NB4 (cell line): ENCODE results near the gene DPPA2.

ENCODE experiments used
- DNase-seq: peaks from one replicate; pipeline ENCODE4 v3.0.0; 2010; ENCODE audit warnings: low read depth
- H3K4me3 ChIP-seq: one replicate; pipeline ENCODE4 v1.5.1; 2011; ENCODE audit warnings: mild to moderate bottlenecking, low read depth, low read length, moderate library complexity
- MYC ChIP-seq: IDR thresholded peaks from 2 replicates; pipeline ENCODE4 v1.6.1; 2011; ENCODE audit warnings: low read depth, low read length
- POLR2A ChIP-seq: IDR thresholded peaks from 2 replicates; pipeline ENCODE4 v1.6.1; 2011; ENCODE audit warnings: mild to moderate bottlenecking; ENCODE audit not compliant: insufficient read length; ENCODE audit errors: extremely low read depth
- TF ChIP-seq, protein P1 (sequence below): IDR thresholded peaks from 2 replicates; pipeline ENCODE4 v1.6.1; 2011; ENCODE audit warnings: low read depth, low read length
- TF ChIP-seq, protein P2 (sequence below): IDR thresholded peaks from one replicate; pipeline ENCODE4 v1.5.1; 2012; ENCODE audit warnings: low read depth, low read length

DPPA2 gene

DNA sequence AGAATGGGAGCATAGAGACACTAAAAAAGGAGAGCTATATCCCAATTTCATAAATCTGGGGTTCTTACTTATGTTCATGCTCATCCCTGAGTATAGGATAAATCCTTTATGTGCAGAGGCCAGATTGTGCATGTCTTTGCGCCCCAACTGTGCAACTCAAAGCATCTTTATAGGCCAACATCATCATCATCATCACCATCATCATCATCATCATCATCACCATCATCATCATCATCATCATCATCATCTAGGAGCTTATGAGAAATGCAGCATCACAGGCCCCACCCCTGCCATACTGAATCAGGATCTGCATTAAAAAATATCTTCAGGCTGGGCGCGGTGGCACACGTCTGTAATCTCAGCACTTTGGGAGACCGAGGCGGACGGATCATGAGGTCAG is 45.5 kb downstream of the DPPA2 start:
- H3K4me3 ChIP-seq, result no peak overlapping the region
- no peak for DNase-seq
- TF ChIP-seq POLR2A (no peak), MYC (no peak)
- TF ChIP-seq, protein P1, sequence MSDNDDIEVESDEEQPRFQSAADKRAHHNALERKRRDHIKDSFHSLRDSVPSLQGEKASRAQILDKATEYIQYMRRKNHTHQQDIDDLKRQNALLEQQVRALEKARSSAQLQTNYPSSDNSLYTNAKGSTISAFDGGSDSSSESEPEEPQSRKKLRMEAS, result no peak
- TF ChIP-seq, protein P2, sequence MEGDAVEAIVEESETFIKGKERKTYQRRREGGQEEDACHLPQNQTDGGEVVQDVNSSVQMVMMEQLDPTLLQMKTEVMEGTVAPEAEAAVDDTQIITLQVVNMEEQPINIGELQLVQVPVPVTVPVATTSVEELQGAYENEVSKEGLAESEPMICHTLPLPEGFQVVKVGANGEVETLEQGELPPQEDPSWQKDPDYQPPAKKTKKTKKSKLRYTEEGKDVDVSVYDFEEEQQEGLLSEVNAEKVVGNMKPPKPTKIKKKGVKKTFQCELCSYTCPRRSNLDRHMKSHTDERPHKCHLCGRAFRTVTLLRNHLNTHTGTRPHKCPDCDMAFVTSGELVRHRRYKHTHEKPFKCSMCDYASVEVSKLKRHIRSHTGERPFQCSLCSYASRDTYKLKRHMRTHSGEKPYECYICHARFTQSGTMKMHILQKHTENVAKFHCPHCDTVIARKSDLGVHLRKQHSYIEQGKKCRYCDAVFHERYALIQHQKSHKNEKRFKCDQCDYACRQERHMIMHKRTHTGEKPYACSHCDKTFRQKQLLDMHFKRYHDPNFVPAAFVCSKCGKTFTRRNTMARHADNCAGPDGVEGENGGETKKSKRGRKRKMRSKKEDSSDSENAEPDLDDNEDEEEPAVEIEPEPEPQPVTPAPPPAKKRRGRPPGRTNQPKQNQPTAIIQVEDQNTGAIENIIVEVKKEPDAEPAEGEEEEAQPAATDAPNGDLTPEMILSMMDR, result no peak

DNA sequence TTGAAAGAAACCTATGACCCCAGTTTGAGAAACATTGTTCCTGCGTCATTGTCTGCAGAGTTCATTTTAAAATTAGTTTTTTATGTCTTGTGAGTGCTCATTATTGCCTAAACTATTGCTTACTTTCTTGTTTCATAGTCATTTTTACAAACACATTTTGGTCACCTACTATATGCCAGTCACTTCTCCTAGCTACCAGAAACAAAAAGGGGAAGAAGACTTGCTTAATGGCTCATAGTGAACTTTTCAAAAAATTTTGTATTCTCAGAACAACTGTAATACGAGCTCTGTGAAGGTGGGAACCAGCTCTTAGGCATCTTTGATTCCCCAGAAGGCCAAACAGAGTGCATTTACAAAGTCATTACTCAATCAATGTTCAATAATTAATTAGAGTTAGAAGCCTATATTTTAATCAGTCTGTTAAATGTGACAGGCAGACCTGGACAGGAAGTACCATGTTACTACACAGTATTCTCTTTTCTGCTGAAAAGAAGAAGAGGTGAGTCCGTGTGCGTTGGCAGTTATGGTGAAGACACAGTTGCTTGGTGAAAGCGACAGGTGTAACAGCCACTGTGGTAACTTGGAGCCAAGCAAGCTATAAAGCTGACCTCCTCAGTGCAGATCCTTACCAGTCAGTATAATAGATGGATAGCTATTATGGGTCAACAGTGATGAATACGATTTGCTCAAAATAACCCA is 46.6 kb downstream of the DPPA2 start:
- no peak overlapping the region for H3K4me3 ChIP-seq
- no peak for DNase-seq
- TF ChIP-seq MYC, result no peak
- TF ChIP-seq, protein P1, result no peak
- no peak for TF ChIP-seq POLR2A
- TF ChIP-seq, protein P2, result no peak

DNA sequence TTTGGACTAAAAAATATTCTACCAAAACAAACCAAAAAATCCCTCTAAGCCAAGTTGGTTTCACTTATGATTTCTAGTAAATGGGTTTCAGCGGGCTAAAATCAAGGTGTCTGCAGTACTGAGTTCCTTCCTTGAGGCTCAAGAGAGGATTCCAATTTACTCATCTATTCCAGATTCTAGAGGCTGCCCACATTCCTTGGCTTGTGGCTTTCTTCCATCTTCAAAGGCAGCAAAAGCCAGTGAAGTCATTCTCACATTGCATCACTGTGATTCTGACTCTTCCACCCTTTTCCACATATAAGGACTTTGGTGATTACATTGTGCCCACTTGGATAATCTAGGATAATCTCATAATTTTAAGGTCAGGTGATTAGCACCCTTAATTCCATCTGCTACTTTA is 48.1 kb downstream of the DPPA2 start:
- TF ChIP-seq POLR2A (no peak), MYC (no peak)
- TF ChIP-seq, protein P2, result no peak
- TF ChIP-seq, protein P1, result no peak
- no peak overlapping the region for H3K4me3 ChIP-seq
- no peak for DNase-seq

DNA sequence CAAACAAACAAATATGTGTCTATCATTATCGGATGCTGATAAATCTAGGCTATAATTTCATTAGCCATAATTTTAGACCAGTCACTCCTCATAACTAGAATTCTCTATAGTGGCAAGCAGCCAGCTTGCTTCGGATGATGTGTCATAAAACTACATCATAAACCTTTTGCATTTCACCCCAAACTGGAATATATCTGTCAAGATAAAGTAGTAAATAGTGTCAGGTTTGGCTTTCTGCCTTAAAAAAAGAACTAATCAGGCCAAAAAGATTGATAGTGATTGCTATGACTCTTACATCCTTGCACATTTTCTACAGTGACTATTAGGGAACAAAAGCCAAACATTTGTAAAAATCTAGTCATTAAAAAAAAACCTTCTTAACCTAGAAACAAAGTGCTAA is 51.0 kb downstream of the DPPA2 start:
- no peak overlapping the region for H3K4me3 ChIP-seq
- DNase-seq, result no peak
- TF ChIP-seq, protein P1, result no peak
- TF ChIP-seq MYC (no peak), POLR2A (no peak)
- TF ChIP-seq, protein P2, result no peak

DNA sequence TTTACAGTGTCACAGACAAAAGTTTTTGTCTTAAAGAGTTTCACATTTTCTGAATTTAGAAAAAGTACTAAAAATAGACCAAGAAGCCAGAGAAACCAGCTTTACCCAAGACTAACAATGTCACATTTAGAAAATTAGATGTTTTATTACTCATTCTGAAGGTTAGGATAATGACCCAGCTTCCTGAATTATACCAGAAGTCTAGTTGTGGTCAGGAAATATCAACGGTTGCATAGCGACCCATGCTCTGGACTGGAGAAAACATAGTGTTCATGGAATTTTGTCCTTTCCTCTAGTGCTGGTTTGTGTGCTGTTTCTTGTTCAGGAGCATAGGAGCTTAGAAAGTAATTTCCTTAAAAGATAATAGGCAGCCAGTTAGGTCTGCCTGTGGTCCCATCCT is 59.0 kb downstream of the DPPA2 start:
- DNase-seq, result no peak
- no peak overlapping the region for H3K4me3 ChIP-seq
- TF ChIP-seq, protein P1, result no peak
- TF ChIP-seq, protein P2, result no peak
- TF ChIP-seq MYC (no peak), POLR2A (no peak)
